Limb (tissue), 2 donors: ENCODE measurements around the gene SLC6A19.
"Not testable (repeated sequence)": the region's sequence is repeated elsewhere in the genome, so short reads cannot be mapped to it uniquely, and the experiment has no call there.

Source experiments
- DNase-seq, 2 donors: peaks; one replicate each; pipeline ENCODE4 v3.0.0-alpha.2; 2016; ENCODE audit errors: extremely low spot score in 2 of 2

SLC6A19 gene

DNA sequence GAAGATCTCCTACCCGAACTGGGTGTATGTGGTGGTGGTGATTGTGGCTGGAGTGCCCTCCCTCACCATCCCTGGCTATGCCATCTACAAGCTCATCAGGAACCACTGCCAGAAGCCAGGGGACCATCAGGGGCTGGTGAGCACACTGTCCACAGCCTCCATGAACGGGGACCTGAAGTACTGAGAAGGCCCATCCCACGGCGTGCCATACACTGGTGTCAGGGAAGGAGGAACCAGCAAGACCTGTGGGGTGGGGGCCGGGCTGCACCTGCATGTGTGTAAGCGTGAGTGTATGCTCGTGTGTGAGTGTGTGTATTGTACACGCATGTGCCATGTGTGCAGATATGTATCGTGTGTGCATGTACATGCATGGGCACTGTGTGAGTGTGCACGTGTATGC lies 20.3 kb downstream of the SLC6A19 start:
- no peak for DNase-seq

DNA sequence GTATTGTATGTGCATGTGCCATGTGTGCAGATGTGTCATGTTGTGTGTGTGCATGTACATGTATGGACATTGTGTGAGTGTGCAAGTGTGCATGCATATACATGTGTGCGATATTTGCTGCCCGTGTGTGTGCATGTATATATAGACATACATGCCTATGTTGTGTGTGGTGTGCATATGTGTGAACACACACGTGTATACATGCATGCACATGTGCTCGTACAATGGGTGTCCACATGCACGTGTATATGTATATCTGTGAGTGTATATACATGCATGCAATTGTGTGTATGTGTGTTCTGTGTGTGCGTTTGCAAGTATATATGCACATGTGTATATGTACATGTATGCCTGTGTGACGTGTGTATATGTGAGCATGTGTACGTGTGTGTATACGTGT lies 20.8 kb downstream of the SLC6A19 start:
- no peak for DNase-seq

DNA sequence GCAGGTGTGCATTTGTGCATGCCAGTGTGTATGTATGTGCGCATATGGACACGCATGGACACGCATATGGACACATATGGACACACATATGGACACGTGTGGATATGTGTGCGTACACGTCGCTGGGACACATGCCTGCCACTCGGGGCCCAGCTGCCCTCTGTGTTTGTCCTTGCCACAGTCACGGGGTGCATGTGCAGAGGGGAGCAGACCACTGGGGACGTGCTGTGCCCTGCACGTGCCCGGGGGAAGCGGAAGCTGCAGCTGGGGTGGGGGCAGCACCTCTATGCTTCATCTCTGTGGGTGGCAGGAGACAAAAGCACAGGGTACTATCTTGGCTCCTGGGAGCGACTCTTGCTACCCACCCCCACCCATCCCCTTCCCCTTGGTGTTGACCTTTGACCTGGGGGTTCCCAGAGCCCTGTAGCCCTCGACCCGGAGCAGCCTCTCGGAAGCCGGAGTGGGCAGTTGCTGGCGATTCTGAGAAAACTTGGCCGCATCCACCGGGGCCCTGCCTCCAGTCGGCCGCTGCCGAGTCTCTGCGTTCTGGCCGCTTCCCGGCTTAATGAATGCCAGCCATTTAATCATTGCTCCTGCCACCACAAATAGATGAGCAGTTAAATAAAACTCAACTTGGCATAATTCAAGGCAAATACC lies 21.4 kb downstream of the SLC6A19 start:
- DNase-seq: no peak

DNA sequence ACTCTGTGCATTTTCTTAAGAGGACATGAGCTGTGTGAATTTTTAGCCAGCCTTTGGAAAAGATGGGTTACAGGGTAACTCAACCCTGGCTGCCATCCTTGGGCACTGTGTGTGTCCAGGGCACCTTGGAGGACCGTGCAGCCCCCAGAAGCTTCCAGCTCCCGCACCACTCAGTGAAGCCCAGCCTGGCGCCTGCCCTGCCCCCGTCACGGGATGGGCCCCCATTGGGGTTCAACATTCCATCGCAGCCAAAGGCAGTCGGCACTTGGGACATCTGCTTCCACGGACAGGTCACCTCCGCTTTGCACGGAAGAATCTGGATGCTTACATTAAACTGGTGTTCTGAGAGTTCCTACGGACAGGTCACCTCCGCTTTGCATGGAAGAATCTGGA lies 21.9 kb downstream of the SLC6A19 start:
- DNase-seq: no peak

DNA sequence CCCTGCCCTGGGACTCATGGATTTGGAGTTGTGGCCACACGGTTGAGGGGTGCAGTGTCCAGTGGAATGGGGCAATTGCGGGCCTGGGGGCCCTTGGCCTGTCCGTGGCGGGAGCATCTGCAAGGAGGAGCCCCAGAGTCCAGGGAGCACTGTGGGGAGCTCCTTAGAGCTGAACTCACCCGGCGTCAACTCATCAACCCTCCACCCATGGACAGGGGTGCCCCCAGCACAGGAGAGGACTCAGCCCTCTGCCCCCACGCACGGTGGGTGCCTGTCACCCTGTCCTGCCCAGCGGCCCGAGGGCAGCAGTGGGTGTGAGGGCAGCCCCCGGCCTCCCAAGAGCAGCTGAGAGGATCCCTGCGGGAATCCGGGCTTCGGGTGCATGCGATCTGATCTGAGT lies 23.2 kb downstream of the SLC6A19 start:
- DNase-seq: no peak

DNA sequence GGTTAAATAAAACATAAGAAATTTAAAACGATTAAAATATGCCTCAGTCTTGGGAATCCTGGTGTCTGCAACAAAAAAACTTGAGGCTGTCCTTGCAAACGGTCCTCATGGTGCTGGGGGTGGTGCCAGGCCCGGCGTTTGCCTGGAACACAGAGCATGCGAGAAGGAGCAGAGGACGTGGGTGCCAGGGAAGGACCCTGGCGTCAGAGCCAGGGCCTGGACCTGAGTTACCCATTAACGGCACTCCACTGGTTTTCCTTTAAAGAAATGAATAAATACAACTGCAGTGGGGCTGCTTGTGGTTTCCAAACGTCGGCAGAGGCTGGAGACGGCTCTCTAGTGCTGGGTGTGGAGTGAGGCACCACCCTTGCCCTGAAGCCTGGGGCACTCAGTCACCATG lies 23.7 kb downstream of the SLC6A19 start, which contains the start of gene SLC6A18:
Gene SLC6A18, plus strand, starts transcription at position 301 of the 400 bp plus-strand sequence. Its CDS starts 97 bp downstream, at position 398.
- no peak for DNase-seq

DNA sequence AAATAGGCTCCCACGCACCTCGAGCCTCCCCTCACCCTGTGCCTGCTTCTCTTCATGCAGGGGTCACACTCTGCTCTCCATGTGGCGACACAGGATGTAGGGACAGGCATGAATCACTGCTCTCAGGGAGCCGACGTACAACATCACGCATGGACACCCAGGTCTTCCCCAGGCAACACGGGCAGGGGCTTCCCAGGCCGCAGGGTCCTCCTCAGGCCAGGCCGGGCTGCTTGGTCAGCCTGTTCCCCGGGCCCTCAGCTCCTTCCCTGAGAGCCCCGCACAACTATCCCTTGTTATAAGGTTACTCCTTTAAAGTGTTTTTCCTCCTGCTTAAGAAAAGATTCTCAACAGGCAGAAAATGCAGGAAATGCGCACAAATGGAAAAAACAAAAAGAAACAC lies 24.8 kb downstream of the SLC6A19 start:
- no peak for DNase-seq

DNA sequence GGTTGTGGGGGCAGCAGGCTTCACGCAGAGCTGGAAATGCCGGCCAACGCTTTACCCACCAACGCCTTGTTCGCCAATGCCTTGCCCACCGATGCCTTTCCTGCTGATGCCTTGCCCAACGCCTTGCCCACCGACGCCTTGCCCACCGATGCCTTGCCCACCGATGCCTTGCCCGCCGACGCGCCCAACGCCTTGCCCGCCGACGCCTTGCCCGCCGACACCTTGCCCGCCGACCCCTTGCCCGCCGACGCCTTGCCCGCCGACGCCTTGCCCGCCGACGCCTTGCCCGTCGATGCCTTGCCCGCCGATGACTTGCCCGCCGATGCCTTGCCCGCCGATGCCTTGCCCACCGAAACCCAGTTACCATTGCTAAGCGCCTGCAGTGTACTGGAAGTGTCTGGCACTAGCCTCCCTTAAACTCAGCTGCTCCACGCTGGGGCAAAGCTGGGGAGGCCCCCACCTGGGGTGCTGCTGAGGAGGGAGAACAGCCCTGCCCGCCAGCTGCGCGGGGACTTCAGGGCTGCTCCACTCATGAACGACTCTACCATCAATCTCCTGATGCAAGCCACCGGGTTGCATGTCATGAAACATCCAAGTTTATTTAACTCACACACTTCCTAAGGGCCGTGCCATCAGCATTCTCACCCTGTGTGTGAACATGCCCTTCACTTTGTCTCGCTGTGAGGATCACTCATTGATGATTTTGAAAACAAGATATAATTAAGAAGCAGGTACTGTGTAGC lies 25.6 kb downstream of the SLC6A19 start:
- DNase-seq: no peak

DNA sequence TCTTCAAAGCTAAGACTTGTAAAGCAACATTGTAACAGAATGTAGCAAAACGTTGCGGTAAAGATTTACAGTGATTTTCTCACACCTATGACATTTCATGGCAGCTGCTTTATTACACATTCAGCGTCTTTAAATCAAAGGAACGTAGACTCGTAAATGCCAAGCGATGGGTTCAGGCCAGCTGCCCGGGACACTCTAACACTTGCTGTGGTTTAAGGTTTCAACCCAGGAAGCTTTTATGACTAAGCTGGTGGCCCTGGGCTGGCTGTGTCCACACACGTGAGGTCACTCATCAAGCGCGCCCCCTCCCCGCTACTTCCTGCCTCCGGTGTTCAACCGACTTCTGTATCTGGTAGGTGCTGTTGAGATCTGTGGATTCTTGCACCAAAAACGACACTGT lies 26.3 kb downstream of the SLC6A19 start:
- peak; percentile 24 to 50 for DNase-seq

DNA sequence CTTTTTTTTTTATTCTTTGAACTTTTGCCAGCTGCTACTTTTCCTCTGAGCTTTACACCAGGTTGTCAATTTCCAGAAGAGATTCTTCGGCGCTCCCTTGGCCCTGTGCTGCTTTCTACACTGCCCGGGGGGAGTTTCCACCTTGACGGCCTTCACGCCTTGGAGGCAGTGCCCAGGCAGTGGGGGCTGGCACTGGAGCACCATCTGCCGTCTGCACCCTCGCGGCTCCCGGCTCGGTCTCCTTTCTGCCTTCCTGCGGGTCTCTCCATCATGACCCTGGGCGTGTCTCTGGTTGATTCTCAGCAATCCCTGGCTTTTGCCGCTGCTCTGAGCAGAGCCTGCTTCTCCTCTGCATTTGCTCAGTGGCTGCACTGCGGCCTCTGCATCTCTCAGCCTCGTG lies 26.7 kb downstream of the SLC6A19 start:
- no peak for DNase-seq

DNA sequence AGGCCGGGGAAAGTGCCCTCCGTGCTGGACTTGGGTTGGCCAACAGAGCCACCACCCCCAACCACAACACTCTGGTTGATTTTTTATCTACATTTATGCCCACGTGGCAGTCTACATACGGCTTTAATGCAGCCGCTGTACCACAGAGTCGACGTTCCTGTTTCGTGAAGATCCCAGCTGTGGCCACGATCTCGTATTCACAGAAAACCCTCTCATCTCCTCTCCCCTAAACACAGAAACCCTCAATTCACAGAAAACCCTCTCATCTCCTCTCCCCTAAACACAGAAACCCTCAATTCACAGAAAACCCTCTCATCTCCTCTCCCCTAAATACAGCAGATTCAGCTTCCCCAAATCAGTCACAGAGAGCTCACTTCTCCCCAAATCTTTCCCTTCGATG lies 27.6 kb downstream of the SLC6A19 start:
- not testable (repeated sequence) for DNase-seq

DNA sequence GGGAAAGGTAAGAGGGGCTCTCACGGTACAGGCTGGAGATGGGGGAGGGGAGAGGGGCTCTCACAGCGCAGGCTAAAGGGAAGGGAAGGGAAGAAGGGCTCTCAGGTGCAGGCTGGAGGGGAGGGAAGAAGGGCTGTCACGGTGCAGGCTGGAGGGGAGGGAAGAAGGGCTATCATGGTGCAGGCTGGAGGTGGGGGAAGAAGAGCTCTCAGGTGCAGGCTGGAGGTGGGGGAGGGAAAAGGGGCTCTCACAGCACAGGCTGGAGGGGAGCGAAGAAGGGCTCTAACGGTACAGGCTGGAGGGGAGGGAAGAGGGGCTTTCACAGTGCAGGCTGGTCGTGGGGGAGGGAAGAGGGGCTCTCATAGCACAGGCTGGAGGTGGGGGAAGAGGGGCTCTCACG lies 28.4 kb downstream of the SLC6A19 start:
- DNase-seq: no peak

DNA sequence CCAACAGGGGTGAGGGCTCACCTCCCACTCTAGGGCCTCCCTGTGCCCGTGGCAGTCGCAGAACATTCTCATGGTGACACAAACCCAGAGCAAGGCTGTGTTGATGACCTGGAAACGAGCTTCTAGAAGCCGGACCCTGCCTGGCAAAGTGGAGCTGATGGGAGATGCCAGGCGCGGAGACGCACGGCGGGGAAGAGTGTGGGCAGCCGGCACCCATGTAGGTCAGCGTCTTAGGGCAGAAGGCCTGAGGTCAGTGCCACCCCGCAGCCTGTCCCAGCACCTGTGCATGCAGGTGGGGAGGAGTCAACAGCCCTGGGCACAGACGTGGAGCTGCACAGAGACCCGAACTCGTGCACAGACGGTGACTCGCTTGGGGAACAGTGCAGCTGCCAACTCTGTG lies 29.2 kb downstream of the SLC6A19 start:
- no peak for DNase-seq

DNA sequence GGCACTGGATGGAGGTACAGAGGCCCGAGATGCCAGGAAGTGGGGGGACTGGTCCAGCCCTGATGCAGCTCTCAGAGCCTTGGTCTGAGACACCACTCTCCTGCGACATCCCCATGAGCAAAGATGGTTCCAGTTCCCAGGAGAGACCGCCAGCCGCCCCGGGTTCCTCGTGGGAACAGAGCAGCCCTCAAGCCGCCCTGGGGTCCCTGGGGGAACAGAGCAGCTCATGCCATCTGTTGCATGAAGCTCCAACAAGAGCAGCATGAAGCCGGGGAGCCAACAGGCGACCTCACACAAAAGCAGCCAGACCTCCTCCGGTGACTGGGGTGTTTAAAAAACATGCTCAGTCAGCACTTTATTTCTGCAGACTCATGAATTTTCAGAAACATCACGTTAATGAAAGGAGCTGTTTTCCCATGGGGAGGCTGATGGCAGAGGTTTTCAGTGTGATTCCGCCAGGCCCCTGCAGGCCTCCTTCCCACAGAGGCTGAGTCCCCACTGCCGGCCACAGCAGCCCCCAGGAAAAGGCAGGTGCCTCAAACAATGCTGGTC lies 30.0 kb downstream of the SLC6A19 start:
- DNase-seq: no peak

DNA sequence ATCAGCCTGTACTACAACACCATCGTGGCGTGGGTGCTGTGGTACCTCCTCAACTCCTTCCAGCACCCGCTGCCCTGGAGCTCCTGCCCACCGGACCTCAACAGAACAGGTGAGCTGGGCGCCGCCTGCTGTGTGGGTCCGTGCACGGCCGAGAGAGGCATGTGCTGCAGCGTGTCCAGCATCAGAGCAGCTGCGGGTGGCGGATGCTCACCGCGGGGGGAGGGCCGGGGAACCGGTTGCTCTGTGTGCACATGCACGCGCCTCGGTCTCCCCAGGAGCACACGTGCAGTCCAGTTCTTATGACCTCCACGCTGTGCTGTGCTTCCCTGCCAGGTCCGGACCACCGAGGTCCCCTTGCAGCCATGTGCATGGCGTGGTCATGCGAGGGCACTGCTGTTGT lies 31.4 kb downstream of the SLC6A19 start:
- DNase-seq: no peak

DNA sequence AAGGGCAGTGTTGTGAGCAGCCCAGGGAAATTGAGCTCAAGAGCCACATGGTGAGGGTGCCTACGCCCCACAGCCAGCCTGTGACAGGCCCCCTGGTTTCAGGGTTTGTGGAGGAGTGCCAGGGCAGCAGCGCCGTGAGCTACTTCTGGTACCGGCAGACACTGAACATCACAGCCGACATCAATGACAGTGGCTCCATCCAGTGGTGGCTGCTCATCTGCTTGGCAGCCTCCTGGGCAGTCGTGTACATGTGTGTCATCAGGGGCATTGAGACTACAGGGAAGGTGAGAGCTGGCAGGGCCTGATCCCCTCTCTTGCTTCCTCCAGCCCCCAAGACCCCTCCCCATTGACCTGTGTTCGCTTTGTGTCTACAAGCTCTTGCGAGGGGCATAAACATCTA lies 34.0 kb downstream of the SLC6A19 start:
- DNase-seq: no peak

DNA sequence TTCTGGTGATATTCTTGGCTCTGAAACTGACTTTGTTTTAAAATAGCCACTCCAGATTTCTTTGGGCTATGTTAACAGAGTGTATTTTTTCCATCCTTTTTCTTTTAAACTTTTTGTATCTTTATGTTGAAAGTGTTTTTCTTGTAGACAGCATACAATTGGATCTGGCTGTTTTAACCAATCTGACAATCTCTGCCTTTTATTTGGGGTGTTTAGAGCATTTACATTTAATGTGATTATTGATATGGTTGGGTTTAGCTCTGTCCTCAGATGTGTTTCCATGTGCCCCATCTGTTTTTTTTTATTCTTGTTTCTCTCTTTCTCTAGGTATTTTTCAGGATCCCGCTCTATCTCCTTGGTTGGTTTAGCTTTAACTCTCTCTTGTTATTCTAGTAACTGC lies 34.4 kb downstream of the SLC6A19 start:
- DNase-seq: no peak

DNA sequence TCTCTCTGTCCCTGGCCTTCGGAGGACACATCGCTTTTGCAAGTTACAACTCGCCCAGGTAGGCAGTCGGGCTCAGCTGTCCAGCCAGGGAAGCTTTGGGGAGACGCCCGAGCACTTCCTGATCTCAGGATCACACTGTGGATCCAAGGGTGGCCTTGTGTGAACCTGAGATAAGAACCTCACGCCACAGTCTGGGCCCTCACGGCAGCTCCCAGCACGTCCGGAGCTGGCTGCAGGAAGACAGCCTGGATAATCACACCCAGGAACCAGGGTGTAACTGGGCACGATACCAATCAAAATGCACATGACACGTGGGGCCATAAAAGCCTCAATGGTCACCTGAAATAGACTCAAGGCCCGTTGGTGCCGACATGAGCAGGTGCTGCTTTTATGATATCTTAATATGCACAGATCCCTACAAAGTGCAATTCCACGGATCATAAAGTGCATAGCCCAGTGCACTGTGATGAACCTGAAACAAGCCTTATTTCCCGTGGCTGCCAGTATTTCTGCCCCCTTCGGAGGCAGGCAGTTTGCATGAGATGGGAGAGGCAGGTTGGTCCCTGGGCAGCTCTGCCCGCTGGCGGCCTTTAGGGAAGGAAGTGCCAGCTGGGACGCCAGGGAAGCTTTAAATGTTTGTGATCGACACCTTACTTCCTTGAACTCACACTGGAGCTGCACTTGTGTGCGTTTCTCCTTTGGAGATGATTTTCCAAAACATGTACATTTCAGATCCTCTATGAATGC lies 38.3 kb downstream of the SLC6A19 start:
- DNase-seq: no peak

DNA sequence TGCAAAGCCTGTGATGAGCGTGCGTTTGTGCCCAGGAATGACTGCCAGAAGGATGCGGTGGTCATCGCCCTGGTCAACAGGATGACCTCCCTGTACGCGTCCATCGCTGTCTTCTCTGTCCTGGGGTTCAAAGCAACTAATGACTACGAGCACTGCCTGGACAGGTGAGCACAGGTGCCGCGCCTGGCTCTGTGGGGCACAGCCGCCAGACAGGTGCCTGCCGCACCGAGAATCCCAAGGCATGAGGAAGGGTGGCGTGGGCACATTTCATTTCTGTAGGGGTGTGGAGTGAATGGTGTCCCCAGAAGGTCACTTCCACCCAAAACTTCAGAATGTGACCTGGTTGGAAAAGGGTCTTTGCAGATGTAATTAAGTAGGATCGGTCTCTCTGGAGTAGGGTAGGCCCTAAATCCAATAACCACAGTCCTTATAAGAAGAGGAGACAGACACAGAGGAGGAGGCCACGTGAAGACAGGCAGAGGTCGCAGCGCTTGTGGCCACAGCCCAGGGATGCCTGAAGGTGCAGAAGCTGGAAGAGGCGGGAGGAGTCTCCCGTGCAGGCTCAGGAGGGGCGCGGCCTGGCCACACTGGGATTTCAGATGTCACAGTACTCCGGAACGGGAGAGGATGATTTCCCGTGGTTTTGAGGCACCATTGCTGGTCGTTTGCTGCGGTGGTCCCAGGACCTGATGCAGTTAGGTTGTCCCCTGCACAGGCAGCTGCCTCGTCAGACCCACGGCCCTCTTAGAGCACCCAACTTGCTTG lies 39.3 kb downstream of the SLC6A19 start:
- DNase-seq: no peak

DNA sequence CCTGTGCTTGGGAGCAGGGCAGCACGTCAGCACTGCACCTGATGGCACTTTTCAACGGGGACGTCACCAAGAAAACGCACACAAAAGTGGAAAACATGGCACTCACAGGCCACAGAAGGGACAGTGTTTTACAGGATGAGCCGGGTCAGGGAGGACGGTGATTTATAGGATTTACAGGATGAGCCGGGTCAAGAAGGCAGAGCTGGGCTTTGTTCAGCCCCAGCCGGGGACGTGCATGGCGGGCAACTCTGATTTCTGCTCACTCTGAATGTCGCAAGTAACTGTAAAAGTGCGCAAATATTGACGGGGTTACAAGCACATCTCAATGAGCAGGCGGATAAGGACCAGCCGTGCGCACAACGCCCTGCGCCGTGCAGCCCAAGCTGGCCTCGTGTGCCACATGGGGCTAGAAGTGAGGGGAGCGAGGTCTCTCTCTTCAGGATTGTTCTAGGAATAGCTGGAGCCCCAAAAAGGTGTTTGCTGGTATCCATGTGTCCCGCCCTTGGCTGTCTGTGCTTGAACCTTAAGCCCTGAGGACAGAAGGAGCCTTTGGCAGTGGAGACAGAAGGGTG lies 40.2 kb downstream of the SLC6A19 start:
- DNase-seq: no peak
